Effector memory CD8-positive, alpha-beta T cell (primary cell): Measurements from ENCODE around the gene ARL6.
"Not testable (repeated sequence)": the region's sequence is repeated elsewhere in the genome, so short reads cannot be mapped to it uniquely, and the experiment has no call there.

Experiments used
- ATAC-seq: fragments of 150-1000 bp; cut with Tn5 transposase; replicated peaks from 2 replicates; pipeline ENCODE4 v1.10.0; 2021; ENCODE audit warnings: mild to moderate bottlenecking, moderate library complexity
- DNase-seq, 3 experiments: peaks; one replicate each; pipeline ENCODE4 v3.0.0; 2021
- H3K27ac Mint-ChIP-seq, 2 donors: one replicate each; pipeline ENCODE4 v1.8.0; 2022; ENCODE audit warnings: mild to moderate bottlenecking in 2 of 2, mixed read lengths in 2 of 2, moderate library complexity in 2 of 2
- H3K27me3 Mint-ChIP-seq, 2 donors: one replicate each; pipeline ENCODE4 v1.8.0; 2022; ENCODE audit warnings: mixed read lengths in 2 of 2
- H3K36me3 Mint-ChIP-seq: one replicate; pipeline ENCODE4 v1.8.0; 2022; ENCODE audit warnings: mild to moderate bottlenecking, moderate library complexity, mixed read lengths; ENCODE audit not compliant: insufficient read depth
- H3K4me1 Mint-ChIP-seq, 2 donors: one replicate each; pipeline ENCODE4 v1.8.0; 2022; ENCODE audit warnings: low read depth in 2 of 2, mixed read lengths in 2 of 2
- H3K4me3 Mint-ChIP-seq, 2 donors: one replicate each; pipeline ENCODE4 v1.8.0; 2022; ENCODE audit warnings: mild to moderate bottlenecking in 2 of 2, mixed read lengths in 2 of 2, moderate library complexity in 2 of 2
- H3K9me3 Mint-ChIP-seq, 2 donors: one replicate each; pipeline ENCODE4 v1.8.0; 2022; ENCODE audit warnings: mixed read lengths in 2 of 2

The ARL6 gene

GRCh38 chr3:97827741-97828471 lies 63.3 kb downstream of the ARL6 start:
- H3K9me3 Mint-ChIP-seq: no peaks in the 10 kb centered on the region
- DNase-seq (no peak), ATAC-seq (no peak)
- H3K27me3 Mint-ChIP-seq: peaks cover 0 to 5% of the 10 kb centered on the region in 2 donors
- H3K36me3 Mint-ChIP-seq: no peaks in the 10 kb centered on the region
- H3K4me1 Mint-ChIP-seq: peaks cover 3 to 10% of the 10 kb centered on the region in 2 donors
- H3K27ac Mint-ChIP-seq: no peak overlapping the region
- H3K4me3 Mint-ChIP-seq: no peak overlapping the region

GRCh38 chr3:97829198-97829597 lies 64.6 kb downstream of the ARL6 start:
- ATAC-seq: no peak
- H3K36me3 Mint-ChIP-seq: no peaks in the 10 kb centered on the region
- H3K27ac Mint-ChIP-seq: peak overlapping the region; percentile 13 to 49
- no peaks in the 10 kb centered on the region for H3K9me3 Mint-ChIP-seq
- no peak for DNase-seq
- H3K4me3 Mint-ChIP-seq: no peak overlapping the region
- H3K4me1 Mint-ChIP-seq: peaks cover 0 to 2% of the 10 kb centered on the region in 2 donors
- no peaks in the 10 kb centered on the region for H3K27me3 Mint-ChIP-seq

- Mint-ChIP-seq H3K27ac (no peak overlapping the region), H3K9me3 (no peaks in the 10 kb centered on the region), H3K36me3 (no peaks in the 10 kb centered on the region), H3K4me1 (peaks cover 0 to under 1% of the 10 kb centered on the region in 2 donors), H3K27me3 (peaks cover 0 to 5% of the 10 kb centered on the region in 2 donors), H3K4me3 (no peak overlapping the region)
- ATAC-seq (no peak), DNase-seq (no peak)
These were observed 66.1 kb downstream of the ARL6 start for GRCh38 chr3:97830638-97831037.

GRCh38 chr3:97831140-97831539 lies 66.6 kb downstream of the ARL6 start:
- no peaks in the 10 kb centered on the region for H3K4me1 Mint-ChIP-seq
- no peak overlapping the region for H3K27ac Mint-ChIP-seq
- H3K9me3 Mint-ChIP-seq: no peaks in the 10 kb centered on the region
- no peak overlapping the region for H3K4me3 Mint-ChIP-seq
- peaks cover 0 to 6% of the 10 kb centered on the region in 2 donors for H3K27me3 Mint-ChIP-seq
- ATAC-seq: no peak
- no peak for DNase-seq
- no peaks in the 10 kb centered on the region for H3K36me3 Mint-ChIP-seq

GRCh38 chr3:97833184-97833583 lies 68.6 kb downstream of the ARL6 start:
- not testable (repeated sequence) for H3K4me3 Mint-ChIP-seq, H3K36me3 Mint-ChIP-seq, H3K27me3 Mint-ChIP-seq, H3K4me1 Mint-ChIP-seq, ATAC-seq, DNase-seq, H3K27ac Mint-ChIP-seq, H3K9me3 Mint-ChIP-seq

GRCh38 chr3:97835761-97836160 lies 71.2 kb downstream of the ARL6 start:
- DNase-seq (no peak), ATAC-seq (no peak)
- H3K4me1 Mint-ChIP-seq: peaks cover 0 to 6% of the 10 kb centered on the region in 2 donors
- no peak overlapping the region for H3K4me3 Mint-ChIP-seq
- H3K36me3 Mint-ChIP-seq: no peaks in the 10 kb centered on the region
- H3K27ac Mint-ChIP-seq: peak overlapping the region in 1 of 2 donors; percentile 49
- H3K9me3 Mint-ChIP-seq: no peaks in the 10 kb centered on the region
- peaks cover 0 to 6% of the 10 kb centered on the region in 2 donors for H3K27me3 Mint-ChIP-seq

- H3K36me3 Mint-ChIP-seq: no peaks in the 10 kb centered on the region
- peaks cover 0 to 6% of the 10 kb centered on the region in 2 donors for H3K4me1 Mint-ChIP-seq
- H3K27ac Mint-ChIP-seq: no peak overlapping the region
- ATAC-seq (no peak), DNase-seq (no peak)
- H3K27me3 Mint-ChIP-seq: peaks cover 0 to 6% of the 10 kb centered on the region in 2 donors
- no peak overlapping the region for H3K4me3 Mint-ChIP-seq
- no peaks in the 10 kb centered on the region for H3K9me3 Mint-ChIP-seq
These were observed 73.8 kb downstream of the ARL6 start for GRCh38 chr3:97838393-97838792.

GRCh38 chr3:97839944-97840343 lies 75.4 kb downstream of the ARL6 start:
- H3K4me3 Mint-ChIP-seq: no peak overlapping the region
- DNase-seq (no peak), ATAC-seq (no peak)
- peaks cover 0 to 6% of the 10 kb centered on the region in 2 donors for H3K27me3 Mint-ChIP-seq
- H3K4me1 Mint-ChIP-seq: peaks cover 0 to 6% of the 10 kb centered on the region in 2 donors
- no peaks in the 10 kb centered on the region for H3K9me3 Mint-ChIP-seq
- no peak overlapping the region for H3K27ac Mint-ChIP-seq
- H3K36me3 Mint-ChIP-seq: no peaks in the 10 kb centered on the region

- Mint-ChIP-seq H3K9me3 (no peaks in the 10 kb centered on the region), H3K27me3 (peaks cover 0 to 6% of the 10 kb centered on the region in 2 donors), H3K36me3 (no peaks in the 10 kb centered on the region), H3K4me3 (no peak overlapping the region), H3K4me1 (peaks cover 0 to 6% of the 10 kb centered on the region in 2 donors), H3K27ac (no peak overlapping the region)
- ATAC-seq: no peak
- DNase-seq: no peak
These were observed 76.7 kb downstream of the ARL6 start for GRCh38 chr3:97841304-97841703.

- Mint-ChIP-seq H3K9me3 (no peaks in the 10 kb centered on the region), H3K27me3 (peaks cover 0 to 8% of the 10 kb centered on the region in 2 donors), H3K4me1 (peaks cover 0 to 2% of the 10 kb centered on the region in 2 donors), H3K36me3 (no peaks in the 10 kb centered on the region), H3K27ac (no peak overlapping the region), H3K4me3 (no peak overlapping the region)
- no peak for DNase-seq
- no peak for ATAC-seq
These were observed 77.4 kb downstream of the ARL6 start for GRCh38 chr3:97841956-97842355.

GRCh38 chr3:97848779-97849178 lies 84.2 kb downstream of the ARL6 start:
- H3K27me3 Mint-ChIP-seq: peaks cover 0 to 25% of the 10 kb centered on the region in 2 donors
- H3K36me3 Mint-ChIP-seq: no peaks in the 10 kb centered on the region
- ATAC-seq (no peak), DNase-seq (no peak)
- no peak overlapping the region for H3K27ac Mint-ChIP-seq
- H3K4me3 Mint-ChIP-seq: no peak overlapping the region
- peaks cover 0 to 2% of the 10 kb centered on the region in 2 donors for H3K9me3 Mint-ChIP-seq
- peaks cover 0 to 1% of the 10 kb centered on the region in 2 donors for H3K4me1 Mint-ChIP-seq
